ENCODE data around the gene TMEM179B.

DNA sequence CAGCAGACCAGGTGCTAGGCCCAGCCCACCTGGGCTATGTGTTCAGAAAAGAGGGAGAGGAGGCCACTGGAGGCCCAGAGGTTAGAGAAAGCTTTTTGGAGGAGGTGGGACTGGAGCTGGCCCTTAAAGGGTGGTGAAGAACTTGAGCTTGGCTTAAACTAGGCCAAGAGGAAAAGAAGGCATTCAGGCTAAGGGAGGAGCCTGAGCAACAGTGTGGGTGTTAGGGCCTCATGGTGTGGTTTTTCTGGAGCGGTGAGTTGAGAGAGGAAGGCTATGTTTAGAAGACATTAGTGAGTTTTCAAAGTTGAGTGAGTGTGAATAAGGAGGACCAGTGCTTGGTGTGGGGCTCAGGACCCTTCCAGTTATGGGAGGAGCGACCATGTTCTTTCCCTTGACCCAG lies 9.8 kb upstream of the TMEM179B start:
- TF ChIP-seq GATA3 (IDR thresholded peaks at IDR 0.05; ENCODE audit: low read depth, low read length), result no peak
- TF ChIP-seq GATA2 (IDR thresholded peaks at IDR 0.05; ENCODE audit: low read depth, low read length), result no peak

All from SH-SY5Y (cell line).